ENCODE results near the gene CLEC17A.

GRCh38 chr19:14603990-14604387 is 21.1 kb downstream of the CLEC17A start:
- TF ChIP-seq, protein P1, sequence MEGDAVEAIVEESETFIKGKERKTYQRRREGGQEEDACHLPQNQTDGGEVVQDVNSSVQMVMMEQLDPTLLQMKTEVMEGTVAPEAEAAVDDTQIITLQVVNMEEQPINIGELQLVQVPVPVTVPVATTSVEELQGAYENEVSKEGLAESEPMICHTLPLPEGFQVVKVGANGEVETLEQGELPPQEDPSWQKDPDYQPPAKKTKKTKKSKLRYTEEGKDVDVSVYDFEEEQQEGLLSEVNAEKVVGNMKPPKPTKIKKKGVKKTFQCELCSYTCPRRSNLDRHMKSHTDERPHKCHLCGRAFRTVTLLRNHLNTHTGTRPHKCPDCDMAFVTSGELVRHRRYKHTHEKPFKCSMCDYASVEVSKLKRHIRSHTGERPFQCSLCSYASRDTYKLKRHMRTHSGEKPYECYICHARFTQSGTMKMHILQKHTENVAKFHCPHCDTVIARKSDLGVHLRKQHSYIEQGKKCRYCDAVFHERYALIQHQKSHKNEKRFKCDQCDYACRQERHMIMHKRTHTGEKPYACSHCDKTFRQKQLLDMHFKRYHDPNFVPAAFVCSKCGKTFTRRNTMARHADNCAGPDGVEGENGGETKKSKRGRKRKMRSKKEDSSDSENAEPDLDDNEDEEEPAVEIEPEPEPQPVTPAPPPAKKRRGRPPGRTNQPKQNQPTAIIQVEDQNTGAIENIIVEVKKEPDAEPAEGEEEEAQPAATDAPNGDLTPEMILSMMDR (IDR thresholded peaks at IDR 0.05) = no peak
- no peak for TF ChIP-seq POLR2A (IDR thresholded peaks at IDR 0.05)
